CD4-positive, alpha-beta T cell treated with Interleukin-17A for 4 hours (primary cell): ENCODE measurements around the gene TFDP3.

ENCODE experiments used
- DNase-seq: peaks from one replicate; pipeline ENCODE4 v3.0.0-alpha.2; 2020; ENCODE audit warnings: mixed read lengths

The TFDP3 gene, protein sequence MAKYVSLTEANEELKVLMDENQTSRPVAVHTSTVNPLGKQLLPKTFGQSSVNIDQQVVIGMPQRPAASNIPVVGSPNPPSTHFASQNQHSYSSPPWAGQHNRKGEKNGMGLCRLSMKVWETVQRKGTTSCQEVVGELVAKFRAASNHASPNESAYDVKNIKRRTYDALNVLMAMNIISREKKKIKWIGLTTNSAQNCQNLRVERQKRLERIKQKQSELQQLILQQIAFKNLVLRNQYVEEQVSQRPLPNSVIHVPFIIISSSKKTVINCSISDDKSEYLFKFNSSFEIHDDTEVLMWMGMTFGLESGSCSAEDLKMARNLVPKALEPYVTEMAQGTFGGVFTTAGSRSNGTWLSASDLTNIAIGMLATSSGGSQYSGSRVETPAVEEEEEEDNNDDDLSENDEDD

DNA sequence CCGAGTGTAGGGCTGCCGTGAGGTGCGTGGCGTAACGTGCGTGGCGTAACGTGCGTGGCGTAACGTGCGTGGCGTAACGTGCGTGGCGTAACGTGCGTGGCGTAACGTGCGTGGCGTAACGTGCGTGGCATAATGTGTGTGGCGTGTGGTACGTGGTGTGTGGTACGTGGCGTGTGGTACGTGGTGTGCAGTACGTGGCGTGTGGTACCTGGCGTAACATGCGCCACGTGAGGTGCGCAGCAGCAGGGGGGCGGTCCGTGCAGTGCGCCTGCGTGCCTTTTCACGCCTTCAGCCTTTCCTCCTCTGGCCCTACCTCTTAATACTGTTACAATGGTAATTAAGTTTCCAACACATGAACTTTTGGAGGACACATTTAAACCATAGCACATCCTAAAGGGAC lies at the start of gene TFDP3:
TFDP3 (minus strand) TSS at position 26 of the 400 bp plus-strand sequence. CDS start 95 bp downstream, outside the sequence.
- no peak for DNase-seq

DNA sequence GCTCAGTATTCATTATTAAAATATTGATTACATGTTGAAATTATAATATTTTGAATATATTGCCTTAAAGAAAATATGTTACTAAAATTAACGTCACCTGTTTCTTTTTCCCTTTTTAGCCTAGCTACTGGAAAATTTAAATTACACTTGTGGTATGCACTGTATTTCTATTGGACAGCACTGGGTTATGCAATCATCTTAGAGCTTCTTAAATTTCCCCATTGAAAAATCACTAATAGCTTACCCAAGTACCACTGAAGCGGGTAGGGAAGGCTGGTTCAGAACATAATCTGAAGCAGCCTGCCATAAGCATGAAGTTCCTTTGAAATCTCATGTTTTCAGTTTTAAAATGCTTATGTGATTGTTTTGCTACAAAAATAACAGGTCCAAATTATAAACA lies 49.5 kb upstream of the TFDP3 start:
- DNase-seq = no peak

DNA sequence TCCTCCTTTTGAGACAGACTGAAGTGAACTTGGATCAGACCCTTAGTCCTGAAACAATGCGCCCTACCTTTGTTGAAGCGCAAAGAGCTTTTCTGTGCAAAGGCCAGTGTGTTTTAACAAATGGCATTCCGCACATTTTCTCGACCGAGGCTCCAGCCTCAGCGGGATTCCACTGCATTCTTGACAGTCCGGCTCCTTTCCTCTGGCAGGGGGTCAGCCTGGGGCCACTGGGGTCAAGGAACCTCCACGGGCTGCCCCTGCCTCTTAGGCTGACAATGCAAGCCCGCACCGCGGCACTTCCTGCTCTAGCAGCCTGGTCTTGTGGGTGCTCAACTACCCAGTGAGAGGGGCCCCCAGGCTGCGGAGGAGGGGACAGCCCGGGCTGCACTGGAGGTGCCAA lies 47.2 kb upstream of the TFDP3 start:
- no peak for DNase-seq

DNA sequence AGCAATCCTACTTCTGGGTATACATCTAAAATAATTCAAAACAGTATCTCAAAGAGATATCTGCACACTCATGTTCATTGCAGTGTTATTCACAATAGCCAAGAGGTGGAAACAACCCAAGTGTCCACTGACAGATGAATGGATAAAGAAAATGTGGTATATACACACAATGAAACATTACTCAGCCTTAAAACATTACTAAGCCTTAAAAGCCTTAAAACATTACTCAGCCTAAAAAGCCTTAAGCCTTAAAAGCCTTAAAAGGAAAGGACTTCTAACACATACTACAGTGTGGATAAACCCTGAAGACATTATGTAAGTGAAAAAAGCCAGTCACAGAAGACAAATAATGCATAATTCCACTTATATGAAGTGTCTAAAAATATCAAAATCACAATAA lies 40.3 kb upstream of the TFDP3 start:
- no peak for DNase-seq

DNA sequence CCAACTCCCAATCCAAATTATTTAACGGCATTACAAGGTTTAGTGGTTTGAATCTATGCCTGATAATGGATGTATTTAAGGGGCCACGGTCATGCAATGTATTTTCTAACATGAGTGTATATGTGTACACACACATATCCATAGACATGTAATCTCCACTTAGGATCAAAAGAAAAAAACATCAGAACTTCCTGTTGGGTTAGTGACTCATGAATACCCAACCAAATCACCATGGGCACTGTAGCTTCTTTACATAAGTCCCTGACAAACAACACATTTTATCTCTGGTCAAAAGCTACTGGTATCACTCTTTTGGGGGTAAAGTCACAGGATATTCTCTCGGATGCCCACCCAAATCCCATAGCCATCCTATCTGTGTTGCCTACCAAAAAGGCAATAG lies 36.5 kb upstream of the TFDP3 start:
- no peak for DNase-seq

DNA sequence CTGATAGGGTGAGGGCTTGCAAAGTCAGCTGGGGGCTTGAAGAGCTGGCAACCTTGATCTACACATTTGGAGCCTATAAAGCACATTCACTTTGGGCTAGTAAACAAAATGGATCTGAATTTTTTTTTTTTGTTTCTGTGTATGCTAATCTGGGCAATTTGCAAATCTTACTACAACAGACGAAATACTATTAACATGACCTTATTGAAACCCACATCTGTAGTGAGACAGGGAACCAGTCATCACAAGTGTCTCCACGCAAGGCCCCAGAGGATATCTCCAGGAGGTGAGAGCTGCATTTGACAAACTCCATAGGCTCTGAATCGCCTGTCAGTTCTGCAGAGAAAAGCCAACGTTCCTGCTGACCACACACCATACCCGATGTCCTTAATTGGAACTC lies 33.0 kb upstream of the TFDP3 start:
- DNase-seq = no peak

DNA sequence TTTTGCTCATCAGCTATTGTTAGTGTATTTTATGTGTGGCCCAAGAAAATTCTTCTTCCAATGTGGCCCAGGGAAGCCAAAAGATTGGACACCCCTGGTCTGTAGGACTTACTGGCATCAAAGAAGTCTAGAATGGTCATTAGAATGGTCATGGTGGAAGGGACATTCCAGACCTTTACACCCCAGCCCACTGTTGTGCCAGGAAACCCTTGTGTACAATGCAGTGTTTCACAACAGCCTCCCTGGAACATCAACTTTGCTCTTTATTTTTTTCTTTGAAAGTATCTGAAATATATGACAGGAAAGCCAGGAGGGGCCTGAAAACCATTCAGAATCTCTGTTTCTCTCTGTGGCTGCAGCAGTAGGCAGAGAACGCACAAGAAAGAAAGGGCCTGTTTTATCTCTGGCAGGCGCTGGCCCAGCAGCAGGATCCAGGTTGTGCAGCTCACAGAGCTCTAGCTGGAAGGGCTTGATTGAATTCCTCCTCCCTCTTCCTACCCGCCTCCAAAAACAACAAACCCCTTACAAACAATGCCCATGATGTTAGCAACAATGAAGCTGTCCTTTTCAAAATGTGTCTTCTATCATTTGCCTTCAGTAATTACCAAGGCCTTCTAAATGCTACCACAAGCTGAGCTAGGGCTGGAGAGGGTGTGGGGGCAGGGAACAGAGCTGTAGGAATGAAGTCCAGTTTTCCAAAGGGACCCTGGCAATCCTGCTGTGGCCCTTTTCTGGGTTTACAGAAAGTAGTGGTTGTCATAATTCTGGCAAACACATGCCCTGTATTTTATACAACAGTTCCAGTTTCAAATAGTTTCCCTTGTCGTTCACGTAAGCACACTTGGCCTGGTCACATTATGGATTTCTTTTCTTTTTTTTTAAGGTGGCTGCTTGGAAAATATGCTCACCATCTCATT lies 32.3 kb upstream of the TFDP3 start:
- DNase-seq = no peak

DNA sequence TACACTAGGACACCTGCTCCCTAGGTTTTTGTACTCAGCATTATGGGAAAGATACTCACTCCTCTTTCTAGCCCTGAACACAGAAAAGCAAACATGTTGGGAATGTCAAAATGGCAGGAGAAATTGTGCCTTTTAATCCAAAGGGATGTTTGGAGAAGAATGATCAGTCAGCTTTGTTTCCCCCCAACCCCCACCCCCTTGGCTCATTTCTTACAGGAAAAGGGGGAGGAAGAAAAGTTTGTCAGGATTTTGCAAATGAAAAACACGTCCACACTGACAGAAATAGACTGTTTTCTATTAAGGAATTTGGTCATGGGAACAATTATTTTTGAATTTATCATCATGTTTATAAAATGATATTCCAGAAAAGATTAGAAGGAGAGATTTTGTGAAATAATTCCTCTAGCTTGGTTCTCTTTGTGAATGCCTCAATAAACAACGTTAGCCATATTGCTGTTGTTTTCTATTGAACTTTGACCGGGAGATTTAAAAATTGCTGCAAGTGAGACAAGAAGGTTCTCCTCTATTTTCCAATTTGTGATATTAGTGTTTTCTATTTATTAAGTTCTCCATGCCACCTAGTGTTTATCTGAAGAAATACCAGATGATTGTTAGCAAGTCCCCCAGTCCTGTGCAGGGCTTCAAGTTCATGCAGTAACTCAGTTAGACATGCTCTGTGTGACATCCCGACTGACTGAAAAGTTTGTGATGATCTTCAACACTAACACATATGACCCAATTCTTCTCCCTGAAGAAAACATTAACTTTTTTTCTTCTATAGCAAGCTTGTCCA lies 31.3 kb upstream of the TFDP3 start:
- DNase-seq = no peak

DNA sequence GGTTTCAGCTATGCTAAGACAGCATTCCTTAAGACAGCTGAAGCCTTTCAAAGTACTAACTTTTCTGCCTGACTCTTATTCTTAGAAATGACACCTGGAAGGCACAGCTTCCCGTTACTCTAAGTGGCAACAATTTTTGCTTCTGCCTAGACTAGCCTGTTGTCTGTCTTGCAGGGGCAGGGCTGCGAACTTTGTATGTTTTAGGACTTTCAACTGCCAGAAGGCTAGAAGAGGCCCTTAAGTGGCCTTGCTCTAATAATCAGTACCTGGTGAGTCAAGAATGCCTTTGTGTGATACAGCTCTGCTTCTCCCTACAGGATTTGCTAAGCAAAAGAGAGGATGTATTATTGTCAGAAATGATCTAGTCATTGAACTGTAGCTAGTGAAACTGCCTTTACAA lies 30.0 kb upstream of the TFDP3 start:
- no peak for DNase-seq

DNA sequence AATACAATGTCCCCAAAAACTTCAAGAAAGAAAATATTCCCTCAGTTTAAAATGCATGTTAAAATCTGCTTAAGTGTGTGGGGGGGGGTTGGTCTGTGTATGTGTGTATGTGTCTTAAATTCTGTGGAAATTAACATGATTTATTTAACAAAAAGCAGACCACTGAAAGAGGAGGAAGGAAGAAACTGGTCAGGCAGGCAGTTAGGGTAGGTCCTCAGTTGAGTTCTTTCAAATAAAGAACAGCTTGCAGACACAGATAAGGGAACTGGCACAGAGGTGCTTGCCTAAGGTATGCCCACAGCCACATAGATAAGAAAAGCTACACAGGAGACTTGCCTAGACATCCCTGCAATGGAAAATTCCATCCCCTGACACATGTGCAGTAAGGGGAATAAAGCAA lies 28.8 kb upstream of the TFDP3 start:
- DNase-seq = no peak

DNA sequence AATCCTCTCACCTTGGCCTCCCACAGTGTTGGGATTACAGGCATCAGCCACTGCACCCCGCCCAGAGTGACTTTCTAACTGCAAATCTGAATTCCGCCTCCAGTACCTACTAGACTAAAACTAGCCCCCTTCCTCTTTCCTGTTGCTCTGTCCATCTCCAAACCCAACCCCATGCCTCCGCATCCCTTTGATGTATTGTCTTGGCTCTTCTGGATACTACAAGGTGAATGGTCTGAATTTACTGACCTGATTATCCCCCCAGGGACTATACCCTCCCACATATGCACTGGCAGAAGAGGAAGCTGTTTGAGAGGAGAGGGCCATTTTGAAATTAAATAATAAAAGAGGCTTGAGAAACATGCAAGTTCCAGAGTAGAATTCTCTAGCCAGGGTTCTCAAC lies 17.7 kb upstream of the TFDP3 start:
- DNase-seq = no peak

DNA sequence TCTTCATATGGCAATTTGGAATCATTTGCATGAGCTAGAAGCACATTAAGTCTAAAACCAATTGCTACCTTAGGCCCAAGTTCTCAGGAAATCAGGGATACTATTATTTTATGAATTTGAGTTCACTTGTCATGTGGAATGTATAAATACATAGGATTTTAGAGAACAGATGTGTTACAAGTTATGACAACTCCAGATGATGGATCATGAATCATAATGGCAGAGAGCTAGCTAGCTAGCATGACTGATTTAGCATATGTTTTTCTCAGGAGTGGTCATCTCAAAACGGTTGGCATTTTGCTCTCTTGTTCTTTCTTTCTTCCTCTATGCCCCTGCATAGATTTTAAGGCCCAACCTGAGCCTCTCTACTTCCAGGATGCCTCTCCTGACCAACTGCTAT lies 14.2 kb upstream of the TFDP3 start:
- DNase-seq = no peak

DNA sequence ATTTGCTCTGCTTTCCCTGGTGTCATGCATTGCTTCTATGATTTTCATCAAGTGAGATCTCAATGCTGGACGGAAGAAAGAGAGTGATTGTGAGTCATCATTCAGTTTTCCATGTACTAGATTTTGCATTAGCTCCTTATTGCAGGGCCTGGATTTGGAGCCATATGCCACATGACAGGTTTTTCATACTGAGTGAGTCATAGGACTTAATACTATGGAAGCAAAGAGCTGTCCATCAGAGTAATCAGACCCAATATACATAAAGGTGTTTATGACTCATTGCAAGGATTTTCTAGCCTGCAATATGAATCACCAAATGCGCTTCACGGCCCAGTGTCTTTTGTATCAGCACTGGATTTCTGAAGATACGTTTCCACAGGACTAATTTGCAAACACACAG lies 11.2 kb upstream of the TFDP3 start:
- DNase-seq = no peak

DNA sequence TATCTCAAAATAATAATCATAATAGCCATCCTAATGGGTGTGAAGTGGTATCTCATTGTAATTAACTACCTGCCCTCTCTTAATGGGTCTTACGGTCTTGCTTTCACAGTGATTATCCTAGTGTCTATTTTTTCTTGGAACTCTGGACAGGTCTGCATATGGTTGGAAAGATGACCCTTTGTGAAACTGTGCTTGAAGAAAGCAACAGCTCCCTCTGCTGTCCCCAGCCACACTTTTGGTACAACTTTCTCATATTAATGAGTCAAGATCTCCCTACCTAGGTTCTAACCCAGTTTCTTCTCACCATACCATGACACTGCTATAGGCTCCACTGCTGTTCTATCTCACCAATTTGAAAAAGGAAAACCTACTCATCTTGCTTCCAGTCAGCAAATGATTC lies 2.4 kb downstream of the TFDP3 start:
- DNase-seq = no peak

DNA sequence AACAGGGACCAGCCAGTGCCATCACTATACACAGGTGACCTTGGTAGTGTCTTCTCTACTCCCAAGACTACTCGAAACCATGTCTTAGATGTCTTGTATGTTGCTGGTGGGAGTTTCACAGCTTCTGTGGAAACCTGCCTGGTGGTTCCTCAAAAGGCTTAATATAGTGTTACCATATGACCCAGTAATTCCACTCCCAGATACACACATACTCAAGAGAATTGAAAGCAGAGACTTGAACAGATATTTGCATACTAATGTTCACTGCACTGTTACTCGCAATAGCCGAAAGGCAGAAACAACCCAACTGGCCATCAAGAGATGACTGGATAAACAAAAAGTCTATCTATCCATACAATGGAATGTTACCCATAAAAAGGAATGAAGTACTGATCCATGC lies 3.1 kb downstream of the TFDP3 start:
- no peak for DNase-seq

DNA sequence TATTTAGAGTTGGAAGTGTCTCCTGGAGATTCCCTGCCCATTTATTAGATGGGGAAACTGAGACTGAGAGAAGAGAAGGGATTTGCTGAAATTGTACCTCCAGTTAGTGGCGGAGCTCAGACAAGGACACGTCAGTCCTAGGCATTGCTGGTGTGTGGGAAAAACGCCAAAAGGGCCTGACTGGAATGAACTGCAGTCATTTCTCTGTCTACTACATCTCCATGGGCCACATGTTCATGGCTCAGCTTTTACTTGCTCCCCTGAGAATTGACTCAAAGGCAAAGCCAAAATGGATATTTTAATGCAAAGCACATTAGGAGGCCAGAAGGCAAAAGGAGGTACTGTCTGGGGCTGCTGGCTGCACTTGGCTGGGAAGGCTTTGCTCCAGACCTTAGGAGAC lies 3.9 kb downstream of the TFDP3 start:
- no peak for DNase-seq

DNA sequence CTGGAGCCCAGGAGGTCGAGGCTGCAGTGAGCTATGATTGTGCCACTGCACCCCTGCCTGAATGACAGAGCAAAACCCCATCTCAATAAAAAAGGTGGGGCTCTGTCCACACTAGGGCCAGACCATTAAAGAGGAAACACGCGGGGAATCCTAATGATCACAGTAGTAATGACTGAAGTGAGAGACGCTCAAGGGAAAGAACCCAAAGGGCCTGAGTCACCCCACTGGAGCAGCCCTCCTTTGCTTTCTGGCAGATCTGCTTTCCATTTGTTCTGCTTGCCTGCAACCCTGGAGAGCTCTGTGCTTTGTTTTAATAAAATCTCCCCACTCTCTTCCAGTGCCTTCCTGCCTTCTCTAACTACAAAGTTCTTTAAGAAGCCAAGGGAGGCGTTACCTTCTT lies 5.0 kb downstream of the TFDP3 start:
- DNase-seq = no peak

DNA sequence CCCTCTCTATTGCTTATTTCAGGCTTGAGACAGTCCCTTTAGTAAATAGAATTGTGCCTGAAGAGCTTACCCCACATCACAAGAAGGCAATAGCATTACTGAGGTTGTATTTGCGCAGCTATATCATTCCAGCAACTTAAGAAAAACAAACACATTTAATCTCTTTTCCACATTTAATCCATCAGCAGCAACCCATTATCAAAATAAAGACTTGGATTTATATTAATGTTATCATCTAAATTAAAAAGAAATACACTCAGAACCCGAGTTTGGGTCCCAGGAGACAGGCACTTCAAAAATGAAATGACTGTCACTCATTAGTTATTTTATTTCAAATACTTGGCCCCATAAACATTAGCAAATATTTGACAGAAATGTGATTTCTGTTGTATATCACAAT lies 10.4 kb downstream of the TFDP3 start:
- no peak for DNase-seq

DNA sequence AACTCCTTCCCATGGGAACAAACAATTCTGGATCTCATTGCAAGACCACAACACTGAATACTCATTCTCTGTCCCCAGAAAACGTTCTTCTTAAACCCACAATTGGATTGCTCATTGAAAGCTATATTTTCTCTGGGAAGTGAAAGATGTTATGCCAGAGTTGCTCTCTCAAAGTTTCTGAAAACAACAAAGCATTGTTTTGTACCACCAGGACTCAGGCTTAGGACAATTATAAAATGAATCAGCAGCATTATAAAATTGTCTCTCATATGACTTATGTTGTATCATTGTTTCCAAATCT lies 26.5 kb downstream of the TFDP3 start:
- DNase-seq = no peak

DNA sequence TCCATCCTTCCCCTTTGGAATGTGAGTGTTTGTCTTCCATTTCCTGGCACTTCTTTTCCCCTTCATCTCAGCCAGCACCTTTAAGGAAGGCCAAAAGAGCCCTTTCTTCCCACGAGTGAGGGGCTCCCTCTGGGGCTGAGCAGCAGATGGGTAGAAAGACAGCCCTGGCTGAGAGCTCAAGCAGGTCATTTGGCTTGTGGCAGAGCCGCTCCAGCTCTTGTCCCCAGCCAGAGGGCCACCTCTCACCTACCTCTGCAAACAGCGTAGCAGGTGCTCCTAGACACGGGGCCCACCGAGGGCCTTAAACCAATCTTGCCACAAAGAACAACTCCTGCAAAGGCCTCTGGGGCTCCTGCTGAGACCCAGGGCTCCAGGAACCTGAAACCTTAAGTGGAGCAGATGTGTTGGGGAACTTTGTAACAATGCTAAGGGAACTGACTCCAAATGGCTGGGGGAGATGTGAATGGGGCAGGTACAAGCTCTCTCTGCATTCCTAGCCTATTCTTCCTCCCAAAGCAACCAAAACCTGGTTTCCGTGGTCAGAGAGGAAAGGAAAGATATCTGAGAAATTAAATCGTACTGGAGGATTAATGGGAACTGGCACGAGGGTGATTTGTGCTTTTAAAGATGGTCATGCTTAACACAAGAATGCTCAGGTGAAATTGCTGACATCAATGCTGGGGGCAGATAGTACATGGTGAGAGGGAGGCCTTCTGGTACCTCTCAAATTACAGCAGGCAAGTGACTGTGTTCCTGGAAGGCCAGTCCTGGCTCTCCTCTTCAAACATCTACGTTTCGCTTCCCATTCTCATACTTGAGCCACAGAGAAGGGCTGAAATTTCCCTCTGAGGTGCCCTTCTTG lies 27.0 kb downstream of the TFDP3 start:
- no peak for DNase-seq

DNA sequence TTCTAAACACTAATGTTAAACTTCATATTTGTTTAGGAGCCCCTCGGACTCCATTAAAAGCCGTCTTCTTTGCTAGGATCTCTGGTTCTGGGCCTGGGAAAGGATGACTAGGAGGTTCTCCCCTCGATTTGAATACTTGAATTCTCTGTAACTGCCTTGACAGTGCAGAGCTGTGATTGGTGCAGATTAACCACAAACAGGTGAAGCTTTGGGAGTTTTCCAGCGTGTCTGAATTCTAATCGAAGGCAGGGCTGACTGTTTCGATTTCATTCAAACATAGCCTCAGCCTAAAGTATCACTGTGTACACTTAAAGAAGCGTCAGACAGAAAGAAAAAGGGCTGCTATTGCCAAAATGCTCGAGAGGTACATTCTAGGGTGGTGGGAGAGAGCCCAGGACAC lies 29.0 kb downstream of the TFDP3 start:
- DNase-seq = no peak

DNA sequence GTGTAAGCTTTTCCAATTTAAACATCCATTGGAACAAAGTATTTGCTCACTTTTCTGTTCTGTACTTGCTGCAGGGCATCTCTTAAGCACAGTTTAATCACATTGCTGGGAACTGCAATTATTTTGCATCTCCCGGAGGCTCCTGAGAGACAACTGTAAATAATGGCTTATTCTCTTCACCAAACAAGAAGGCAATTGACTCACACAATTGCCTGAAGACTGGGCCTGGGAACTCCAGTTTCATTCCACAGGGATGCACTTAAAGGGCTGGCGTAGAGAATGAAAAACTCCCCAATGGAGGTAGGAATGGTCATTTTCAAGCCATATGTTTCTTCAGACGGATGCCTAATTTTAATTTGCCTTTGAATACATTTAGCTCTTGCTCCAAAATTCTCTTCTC lies 29.5 kb downstream of the TFDP3 start:
- DNase-seq = no peak

DNA sequence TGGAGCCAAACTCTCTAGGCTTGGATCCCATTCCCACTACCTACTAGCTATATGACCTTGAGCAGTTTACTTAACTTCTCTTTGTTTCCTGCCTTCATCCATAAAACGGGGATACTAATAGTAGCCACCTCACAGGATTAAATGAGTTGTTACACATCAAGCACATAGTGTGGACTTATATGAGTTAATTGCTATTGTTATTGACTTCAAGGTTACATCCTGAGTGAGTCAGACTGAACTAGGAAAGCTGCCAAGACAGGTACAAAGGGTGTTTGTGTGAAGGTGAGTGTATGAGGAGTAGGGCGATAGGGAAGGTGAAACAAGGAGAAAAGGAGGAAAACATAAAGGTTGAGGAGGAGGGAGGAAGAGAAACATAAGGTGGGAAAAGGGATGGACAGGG lies 32.2 kb downstream of the TFDP3 start:
- no peak for DNase-seq
